Activated CD4-positive, alpha-beta memory T cell treated with anti-CD3 and anti-CD28 coated beads for 36 hours (primary cell): ENCODE measurements around the gene DAP. TPM values are rescaled to one million over a fixed set of nuclear protein-coding genes. Genes with fewer than 3 reads are reported as not detected.
A peak's percentile ranks its signal among the peaks of the same experiment; 100 is the strongest.

Source experiments
- CTCF ChIA-PET: fragments of 350-600 bp; sonication (Branson Sonifier 250); formaldehyde crosslinking; loops from one replicate; lab custom pipeline; 2021; ENCODE audit warnings: antibody characterized with exemption, inconsistent platforms; lab: Charles Lee
- POLR2A ChIA-PET: fragments of 350-600 bp; sonication (Branson Sonifier 250); formaldehyde crosslinking; loops from one replicate; lab custom pipeline; 2021; ENCODE audit warnings: antibody characterized with exemption; lab: Charles Lee
- DNase-seq: peaks from one replicate; pipeline ENCODE4 v3.0.0-alpha.2; 2020
- H3K27ac Mint-ChIP-seq: one replicate; pipeline ENCODE4 v1.8.0; 2021; ENCODE audit warnings: mixed read lengths
- H3K27me3 Mint-ChIP-seq: one replicate; pipeline ENCODE4 v1.8.0; 2021; ENCODE audit warnings: mixed read lengths
- H3K36me3 Mint-ChIP-seq: one replicate; pipeline ENCODE4 v1.8.0; 2021; ENCODE audit warnings: mixed read lengths
- H3K4me1 Mint-ChIP-seq: one replicate; pipeline ENCODE4 v1.8.0; 2021; ENCODE audit warnings: low read depth, mixed read lengths
- H3K4me3 Mint-ChIP-seq: one replicate; pipeline ENCODE4 v1.8.0; 2021; ENCODE audit warnings: mild to moderate bottlenecking, mixed read lengths
- H3K9me3 Mint-ChIP-seq: one replicate; pipeline ENCODE4 v1.8.0; 2021; ENCODE audit warnings: mixed read lengths
- intact Hi-C: fragments of 100-400 bp; cut with micrococcal nuclease; formaldehyde crosslinking; loops from one replicate; pipeline ENCODE4 v1.15.1; 2023
- total RNA-seq, 2 experiments: library from RNA; stranded (reverse); gene quantifications; one replicate each; pipeline ENCODE4 v1.2.3, GENCODE V29; 2021

DAP gene
- total RNA-seq, 2 experiments from 2014 or later = 39.0 to 39.7 TPM

- Mint-ChIP-seq H3K27me3 (no peaks in the 10 kb centered on the region), H3K36me3 (peaks cover 10% of the 10 kb centered on the region), H3K27ac (no peak overlapping the region), H3K9me3 (no peaks in the 10 kb centered on the region), H3K4me1 (peaks cover 12% of the 10 kb centered on the region), H3K4me3 (no peak overlapping the region)
- intact Hi-C loops = no loop called here
- ChIA-PET CTCF (no interaction called here), POLR2A (no interaction called here)
- DNase-seq = no peak
Observed at GRCh38 chr5:10712574-10713366, 48.3 kb downstream of the DAP start.

DNA sequence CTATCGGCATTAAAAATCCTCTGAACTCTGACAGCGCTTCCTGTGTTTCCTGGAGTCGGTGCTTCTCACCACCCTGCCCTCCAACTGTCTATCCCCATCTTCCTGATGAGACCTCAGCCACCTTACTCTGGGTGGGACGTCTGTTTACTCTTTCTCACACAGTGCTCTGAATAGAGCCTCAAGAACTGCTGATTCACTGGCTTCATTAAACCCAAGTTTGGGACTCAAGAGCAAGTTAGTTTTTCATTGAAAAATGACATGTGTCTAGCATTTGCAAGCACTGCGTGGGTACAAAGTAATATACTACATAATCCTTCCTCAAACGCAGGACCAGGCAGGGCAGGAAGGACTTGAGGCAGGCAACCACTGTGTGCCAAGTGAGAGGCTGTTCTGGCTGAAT, 49.5 kb downstream of the DAP start:
- no peaks in the 10 kb centered on the region for H3K27me3 Mint-ChIP-seq
- no peak overlapping the region for H3K4me3 Mint-ChIP-seq
- DNase-seq = no peak
- POLR2A ChIA-PET = no interaction called here
- intact Hi-C loops = no loop called here
- H3K36me3 Mint-ChIP-seq = peaks cover 6% of the 10 kb centered on the region
- no peaks in the 10 kb centered on the region for H3K9me3 Mint-ChIP-seq
- no peak overlapping the region for H3K27ac Mint-ChIP-seq
- CTCF ChIA-PET = no interaction called here
- peaks cover 18% of the 10 kb centered on the region for H3K4me1 Mint-ChIP-seq

GRCh38 chr5:10710513-10711128, 50.4 kb downstream of the DAP start:
- Mint-ChIP-seq H3K36me3 (peaks cover 4% of the 10 kb centered on the region), H3K4me1 (peaks cover 23% of the 10 kb centered on the region), H3K9me3 (no peaks in the 10 kb centered on the region), H3K27me3 (no peaks in the 10 kb centered on the region), H3K4me3 (no peak overlapping the region), H3K27ac (no peak overlapping the region)
- ChIA-PET CTCF (no interaction called here), POLR2A (no interaction called here)
- no peak for DNase-seq
- intact Hi-C loops = no loop called here

DNA sequence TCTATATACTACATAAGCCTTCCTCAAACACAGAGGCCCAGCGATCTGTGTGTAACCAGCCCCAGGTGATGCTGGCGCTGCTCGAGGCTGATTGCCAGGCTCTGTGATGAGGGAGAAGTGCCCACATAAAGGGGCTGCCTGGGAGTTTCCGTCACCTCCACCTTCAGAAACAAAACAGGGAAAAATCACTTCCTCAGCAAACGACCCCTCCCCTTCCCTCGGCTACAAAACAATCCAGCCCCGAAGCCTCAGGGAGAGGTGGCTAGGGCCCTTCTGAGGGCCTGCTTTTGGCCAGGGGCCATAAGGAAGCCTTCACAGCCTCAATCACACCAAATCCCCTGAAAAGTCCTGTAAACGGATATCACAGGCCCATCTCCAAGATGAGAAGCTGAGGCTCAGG, 51.1 kb downstream of the DAP start:
- H3K4me3 Mint-ChIP-seq = no peak overlapping the region
- peaks cover 4% of the 10 kb centered on the region for H3K36me3 Mint-ChIP-seq
- ChIA-PET CTCF (no interaction called here), POLR2A (no interaction called here)
- H3K4me1 Mint-ChIP-seq = peaks cover 30% of the 10 kb centered on the region
- intact Hi-C loops = loop anchor here (5.0 kb wide), 1 partner anchor 78 kb away; no protein-coding TSS in a partner anchor
- H3K27ac Mint-ChIP-seq = no peak overlapping the region
- H3K27me3 Mint-ChIP-seq = no peaks in the 10 kb centered on the region
- H3K9me3 Mint-ChIP-seq = no peaks in the 10 kb centered on the region
- no peak for DNase-seq

DNA sequence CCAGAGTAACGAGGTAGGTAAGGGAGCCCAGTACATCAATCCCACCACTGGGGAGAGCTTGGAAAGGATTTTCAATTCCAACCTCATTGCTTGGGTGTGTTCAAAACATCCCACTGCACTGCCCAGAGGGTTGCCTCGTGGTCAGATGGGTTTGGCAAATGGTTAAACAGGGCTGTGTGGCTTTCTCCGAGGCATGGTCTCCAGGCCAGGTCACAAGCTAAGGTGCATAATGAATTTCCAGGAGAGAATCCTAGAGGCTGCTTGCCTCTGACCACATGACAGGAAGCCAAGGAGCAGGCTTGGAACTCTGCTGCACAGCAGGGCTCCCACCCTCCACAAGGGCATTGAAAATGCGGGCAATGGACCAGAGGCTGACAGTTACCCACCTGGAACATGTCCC, 51.6 kb downstream of the DAP start:
- Mint-ChIP-seq H3K4me1 (peaks cover 35% of the 10 kb centered on the region), H3K27ac (no peak overlapping the region), H3K9me3 (no peaks in the 10 kb centered on the region), H3K36me3 (peaks cover 4% of the 10 kb centered on the region), H3K27me3 (no peaks in the 10 kb centered on the region), H3K4me3 (no peak overlapping the region)
- ChIA-PET POLR2A (interaction anchor here (0.5 kb wide), 1 partner anchor 63 kb away, joined by 3 read pairs; no protein-coding TSS in a partner anchor), CTCF (no interaction called here)
- intact Hi-C loops = loop anchor here (5.0 kb wide), 1 partner anchor 77 kb away; no protein-coding TSS in a partner anchor
- DNase-seq = no peak

DNA sequence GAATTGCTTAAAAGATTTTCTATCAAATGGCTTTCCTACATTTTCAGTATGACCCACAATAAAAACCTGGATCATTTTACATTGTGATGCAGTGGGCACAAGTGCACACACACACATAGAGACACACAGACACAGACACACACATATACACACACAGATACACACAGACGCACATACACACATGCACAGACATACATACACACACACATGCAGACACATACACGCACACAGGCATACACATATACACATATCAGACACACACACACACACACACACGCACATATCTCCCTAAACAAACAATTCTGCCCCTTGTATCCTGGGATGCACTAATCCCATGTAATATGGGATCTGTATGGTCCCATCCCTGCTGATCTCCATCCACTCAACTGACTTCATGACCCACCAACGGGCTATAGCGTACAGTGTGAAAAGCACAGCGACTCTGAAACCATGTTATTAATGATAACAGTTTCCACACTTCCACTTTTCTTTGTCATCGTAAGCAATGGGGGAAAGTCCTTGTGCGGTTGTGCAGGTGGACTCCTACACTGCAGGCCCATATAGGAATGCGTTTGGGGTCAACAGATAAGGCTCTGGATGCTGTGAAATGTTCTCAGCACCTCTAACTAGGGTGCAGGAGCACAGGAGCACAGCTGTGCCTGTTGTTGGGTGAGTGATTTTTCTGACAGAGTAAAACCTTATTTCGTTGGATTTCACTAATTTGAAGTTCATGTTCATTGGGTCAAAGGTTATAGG, 52.7 kb downstream of the DAP start:
- Mint-ChIP-seq H3K4me1 (peaks cover 38% of the 10 kb centered on the region), H3K4me3 (no peak overlapping the region), H3K27ac (no peak overlapping the region), H3K27me3 (no peaks in the 10 kb centered on the region), H3K9me3 (no peaks in the 10 kb centered on the region), H3K36me3 (peaks cover 4% of the 10 kb centered on the region)
- ChIA-PET CTCF (no interaction called here), POLR2A (no interaction called here)
- intact Hi-C loops = loop anchor here (5.0 kb wide), 1 partner anchor 76 kb away; no protein-coding TSS in a partner anchor
- DNase-seq = no peak

DNA sequence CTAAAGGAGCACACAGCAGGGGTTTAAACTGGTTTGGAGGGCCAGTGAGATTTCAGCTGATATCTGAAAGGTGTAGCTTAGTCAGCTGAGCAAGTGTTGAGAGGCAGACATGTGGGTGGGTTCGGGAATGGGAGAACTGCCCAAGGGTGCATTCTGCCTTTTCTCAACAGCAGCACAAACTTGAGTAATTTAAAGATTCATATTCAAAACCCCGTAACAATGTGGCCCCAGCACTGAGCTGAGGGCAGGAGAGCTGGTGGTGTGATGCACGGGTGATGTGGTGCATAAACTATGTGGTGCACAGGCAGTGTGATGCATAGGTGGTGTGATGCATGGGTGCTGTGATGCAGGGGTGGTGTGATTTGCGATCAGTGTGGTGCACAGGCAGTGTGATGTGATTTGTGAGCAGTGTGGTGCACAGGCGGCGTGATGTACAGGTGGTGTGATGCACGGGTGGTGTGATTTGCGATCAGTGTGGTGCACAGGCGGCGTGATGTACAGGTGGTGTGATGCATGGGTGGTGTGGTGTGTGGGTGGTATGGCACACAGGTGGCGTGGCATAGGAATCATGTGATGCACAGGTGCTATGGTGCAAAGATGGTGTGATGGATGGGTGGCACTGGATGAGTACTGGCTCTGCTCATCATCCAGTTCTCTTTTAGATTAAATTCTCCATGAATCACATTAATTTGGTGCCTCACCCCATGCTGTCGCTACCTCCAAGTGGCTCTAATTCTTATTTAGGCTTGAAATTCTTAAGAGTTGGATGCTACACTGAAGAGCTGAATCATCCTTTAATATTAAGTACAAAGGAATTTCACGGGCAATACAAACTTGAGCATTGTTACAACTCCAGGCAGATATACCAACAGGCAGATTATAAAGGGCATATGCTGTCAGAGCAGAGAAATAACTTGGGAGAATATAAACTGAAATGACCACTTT, 53.6 kb downstream of the DAP start:
- intact Hi-C loops = loop anchor here (5.0 kb wide), 1 partner anchor 75 kb away; no protein-coding TSS in a partner anchor
- peaks cover 33% of the 10 kb centered on the region for H3K4me1 Mint-ChIP-seq
- no peak overlapping the region for H3K4me3 Mint-ChIP-seq
- no peaks in the 10 kb centered on the region for H3K9me3 Mint-ChIP-seq
- peaks cover 1% of the 10 kb centered on the region for H3K36me3 Mint-ChIP-seq
- no peak for DNase-seq
- H3K27ac Mint-ChIP-seq = no peak overlapping the region
- no peaks in the 10 kb centered on the region for H3K27me3 Mint-ChIP-seq
- ChIA-PET CTCF (no interaction called here), POLR2A (no interaction called here)

- Mint-ChIP-seq H3K27me3 (no peaks in the 10 kb centered on the region), H3K4me3 (no peak overlapping the region), H3K27ac (no peak overlapping the region), H3K4me1 (peaks cover 37% of the 10 kb centered on the region), H3K9me3 (no peaks in the 10 kb centered on the region), H3K36me3 (peaks cover 1% of the 10 kb centered on the region)
- ChIA-PET CTCF (interaction anchor here (1.4 kb wide), 1 partner anchor 79 kb away, joined by 3 read pairs; no protein-coding TSS in a partner anchor), POLR2A (no interaction called here)
- intact Hi-C loops = loop anchor here (5.0 kb wide), 1 partner anchor 74 kb away; no protein-coding TSS in a partner anchor
- DNase-seq = no peak
Observed at GRCh38 chr5:10706326-10706725, 54.7 kb downstream of the DAP start.

DNA sequence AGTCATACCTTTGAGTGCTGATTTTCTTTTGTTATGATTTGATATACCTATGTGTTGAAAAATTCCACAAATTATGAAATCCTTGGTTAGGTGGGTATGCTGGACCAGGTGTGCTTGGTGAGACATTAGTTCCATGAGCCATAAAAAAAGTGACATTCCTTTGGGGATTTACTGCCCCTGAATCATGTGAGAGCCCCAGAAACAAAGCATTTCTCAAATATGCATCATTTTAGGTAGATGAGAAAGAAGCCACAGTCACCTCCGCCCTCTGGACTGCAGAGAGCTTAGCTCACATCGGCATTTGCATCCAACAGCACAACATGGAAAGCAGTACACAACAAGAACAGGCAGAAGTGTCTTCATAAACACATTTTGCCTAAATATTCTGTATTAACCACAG, 55.3 kb downstream of the DAP start:
- ChIA-PET CTCF (interaction anchor here (1.4 kb wide), 1 partner anchor 78 kb away, joined by 3 read pairs; no protein-coding TSS in a partner anchor), POLR2A (no interaction called here)
- Mint-ChIP-seq H3K36me3 (peaks cover 1% of the 10 kb centered on the region), H3K4me1 (peaks cover 37% of the 10 kb centered on the region), H3K27ac (no peak overlapping the region), H3K27me3 (no peaks in the 10 kb centered on the region), H3K4me3 (no peak overlapping the region), H3K9me3 (no peaks in the 10 kb centered on the region)
- intact Hi-C loops = loop anchor here (2.0 to 5.0 kb wide), 2 partner anchors 55 to 73 kb away; partner anchors contain the start of gene DAP
- DNase-seq = no peak

DNA sequence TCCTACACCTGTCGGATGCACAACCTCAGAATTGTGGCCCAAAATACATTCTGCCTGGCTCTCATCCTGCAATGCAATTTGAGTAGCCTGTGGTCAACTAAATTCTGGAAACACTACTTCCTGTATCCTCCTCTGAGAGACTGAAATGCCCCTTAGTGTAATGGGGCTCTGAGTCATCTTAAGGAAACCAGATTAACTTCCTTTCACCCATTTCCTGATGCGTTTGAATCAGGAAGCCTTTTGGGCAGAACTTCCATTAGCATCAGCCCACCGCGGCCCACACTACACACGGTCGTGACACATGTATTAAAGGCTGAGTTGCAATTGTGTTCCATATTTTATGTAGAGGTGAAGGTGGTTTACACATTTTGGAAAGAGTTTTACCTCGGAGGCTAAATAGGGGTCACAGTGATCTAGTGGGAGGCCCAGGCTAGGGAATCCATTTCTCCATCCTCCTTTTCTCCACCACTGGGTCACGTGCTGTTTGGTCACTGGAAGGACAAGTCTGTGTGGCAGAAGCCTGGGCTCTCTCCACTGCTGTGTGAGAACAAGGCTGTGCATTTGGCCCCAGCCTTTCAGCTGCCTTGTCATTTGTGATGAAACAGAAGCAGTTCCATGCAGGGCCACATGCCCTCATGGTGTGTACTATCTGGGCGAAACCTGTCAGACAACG, 55.9 kb downstream of the DAP start:
- Mint-ChIP-seq H3K9me3 (no peaks in the 10 kb centered on the region), H3K4me3 (no peak overlapping the region), H3K36me3 (peaks cover 2% of the 10 kb centered on the region), H3K27ac (peak overlapping the region; percentile 34), H3K27me3 (no peaks in the 10 kb centered on the region), H3K4me1 (peaks cover 40% of the 10 kb centered on the region)
- intact Hi-C loops = loop anchor here (2.0 to 5.0 kb wide), 2 partner anchors 56 to 73 kb away; partner anchors contain the start of gene DAP
- CTCF ChIA-PET = interaction anchor here (1.4 kb wide), 1 partner anchor 78 kb away, joined by 3 read pairs; no protein-coding TSS in a partner anchor
- DNase-seq = peak; percentile 28
- POLR2A ChIA-PET = no interaction called here
